ENCODE results near the gene NOSTRIN. TPM values are rescaled to one million over a fixed set of nuclear protein-coding genes. Genes with fewer than 3 reads are reported as not detected.

The NOSTRIN gene
- total RNA-seq, 6 experiments from 2014 or later: 3.6 to 20.9 (median 9.0) TPM

DNA sequence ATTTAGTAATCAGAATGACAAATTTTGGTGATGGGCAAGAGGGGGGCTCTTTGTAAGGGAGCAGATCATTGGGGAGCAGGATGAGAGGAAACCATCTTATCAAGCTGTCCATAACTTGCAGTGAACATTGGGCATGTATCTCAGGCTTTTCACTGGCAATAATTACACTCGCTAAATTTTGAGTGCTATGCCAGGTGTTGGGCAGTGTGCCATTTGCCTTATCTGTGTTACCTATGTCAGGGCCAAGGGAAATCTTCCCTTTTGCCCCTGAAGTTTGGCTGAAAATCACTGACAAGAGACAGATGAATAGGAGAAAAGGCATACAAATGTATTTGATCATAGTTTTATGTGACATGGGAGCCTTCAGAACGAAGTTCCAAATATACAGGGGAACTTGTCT is 39.0 kb downstream of the NOSTRIN start:
- peak; percentile 49 to 76 (median 59) for ATAC-seq
- no peaks in the 10 kb centered on the region for H3K9me3 ChIP-seq
- H3K27ac ChIP-seq: no peak overlapping the region
- WGBS (ENCODE audit: insufficient coverage, low coverage, low lambda C conversion rate, missing lambda C conversion rate): 40% methylated on average over 2 of the region's 2 CpGs
- TF ChIP-seq POLR2A (IDR thresholded peaks at IDR 0.05): no peak
- TF ChIP-seq, protein P1, sequence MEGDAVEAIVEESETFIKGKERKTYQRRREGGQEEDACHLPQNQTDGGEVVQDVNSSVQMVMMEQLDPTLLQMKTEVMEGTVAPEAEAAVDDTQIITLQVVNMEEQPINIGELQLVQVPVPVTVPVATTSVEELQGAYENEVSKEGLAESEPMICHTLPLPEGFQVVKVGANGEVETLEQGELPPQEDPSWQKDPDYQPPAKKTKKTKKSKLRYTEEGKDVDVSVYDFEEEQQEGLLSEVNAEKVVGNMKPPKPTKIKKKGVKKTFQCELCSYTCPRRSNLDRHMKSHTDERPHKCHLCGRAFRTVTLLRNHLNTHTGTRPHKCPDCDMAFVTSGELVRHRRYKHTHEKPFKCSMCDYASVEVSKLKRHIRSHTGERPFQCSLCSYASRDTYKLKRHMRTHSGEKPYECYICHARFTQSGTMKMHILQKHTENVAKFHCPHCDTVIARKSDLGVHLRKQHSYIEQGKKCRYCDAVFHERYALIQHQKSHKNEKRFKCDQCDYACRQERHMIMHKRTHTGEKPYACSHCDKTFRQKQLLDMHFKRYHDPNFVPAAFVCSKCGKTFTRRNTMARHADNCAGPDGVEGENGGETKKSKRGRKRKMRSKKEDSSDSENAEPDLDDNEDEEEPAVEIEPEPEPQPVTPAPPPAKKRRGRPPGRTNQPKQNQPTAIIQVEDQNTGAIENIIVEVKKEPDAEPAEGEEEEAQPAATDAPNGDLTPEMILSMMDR (IDR thresholded peaks at IDR 0.05): no peak
- H3K36me3 ChIP-seq: no peaks in the 10 kb centered on the region
- H3K4me3 ChIP-seq: no peak overlapping the region
- DNase-seq: peak in 2 of 3 donors; percentile 37 to 74
- no peaks in the 10 kb centered on the region for H3K27me3 ChIP-seq
- intact Hi-C loops (cut with DNase I): no loop called here
- peaks cover 0 to 6% (median 3%) of the 10 kb centered on the region in 4 donors for H3K4me1 ChIP-seq

DNA sequence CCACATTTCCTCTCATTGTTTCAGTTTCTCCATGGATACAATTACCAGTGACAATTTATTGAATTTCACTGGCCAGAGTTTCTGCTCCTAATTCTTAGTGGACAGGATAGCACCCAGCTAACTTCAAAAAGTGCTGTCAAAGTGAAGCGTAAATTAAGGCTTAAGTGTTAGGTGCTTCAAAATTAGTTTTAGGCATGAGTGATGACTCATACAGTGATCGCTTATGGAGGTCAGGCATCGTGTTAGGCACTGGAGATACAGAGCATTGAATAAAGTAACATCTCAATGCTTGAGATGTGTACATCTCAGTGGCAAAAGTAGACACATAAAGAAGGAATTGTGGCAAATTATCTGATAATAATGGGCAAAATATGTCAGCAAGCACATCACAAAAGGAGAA is 40.8 kb downstream of the NOSTRIN start:
- H3K27ac ChIP-seq: no peak overlapping the region
- ATAC-seq (no peak), DNase-seq (no peak)
- intact Hi-C loops (cut with DNase I): no loop called here
- WGBS (ENCODE audit: insufficient coverage, low coverage, low lambda C conversion rate, missing lambda C conversion rate): 90% methylated on average over 3 of the region's 3 CpGs
- H3K4me1 ChIP-seq: peaks cover 0 to 6% (median 3%) of the 10 kb centered on the region in 4 donors
- H3K36me3 ChIP-seq: no peaks in the 10 kb centered on the region
- H3K27me3 ChIP-seq: no peaks in the 10 kb centered on the region
- TF ChIP-seq, protein P1 (IDR thresholded peaks at IDR 0.05): no peak
- no peak for TF ChIP-seq POLR2A (IDR thresholded peaks at IDR 0.05)
- H3K9me3 ChIP-seq: no peaks in the 10 kb centered on the region
- H3K4me3 ChIP-seq: no peak overlapping the region

DNA sequence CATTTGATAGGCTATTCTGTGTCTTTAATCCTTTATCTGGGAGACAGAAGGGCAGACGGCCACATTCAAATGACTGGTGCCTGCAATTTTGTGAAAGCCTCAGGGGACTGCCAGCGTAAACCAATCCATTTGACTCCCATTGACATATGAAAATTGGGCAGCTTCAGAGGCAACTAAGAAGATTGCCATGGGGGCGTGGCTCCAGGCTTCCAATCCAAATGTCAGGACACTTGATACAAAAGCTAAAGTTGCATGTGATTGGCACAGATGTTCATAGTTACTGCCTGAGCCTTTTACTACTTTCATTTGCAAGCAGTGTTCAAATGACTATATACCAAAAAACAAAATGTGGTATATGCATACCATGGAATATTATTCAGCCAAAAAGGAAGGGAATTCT is 45.8 kb downstream of the NOSTRIN start:
- no peak overlapping the region for H3K27ac ChIP-seq
- TF ChIP-seq POLR2A (IDR thresholded peaks at IDR 0.05): no peak
- TF ChIP-seq, protein P1 (IDR thresholded peaks at IDR 0.05): no peak
- H3K9me3 ChIP-seq: no peaks in the 10 kb centered on the region
- no peak overlapping the region for H3K4me3 ChIP-seq
- intact Hi-C loops (cut with DNase I): no loop called here
- no peak for ATAC-seq
- DNase-seq: no peak
- H3K4me1 ChIP-seq: peaks cover 0 to 10% (median 0%) of the 10 kb centered on the region in 4 donors
- no peaks in the 10 kb centered on the region for H3K27me3 ChIP-seq
- no peaks in the 10 kb centered on the region for H3K36me3 ChIP-seq
- WGBS (ENCODE audit: insufficient coverage, low coverage, low lambda C conversion rate, missing lambda C conversion rate): 81% methylated on average over 3 of the region's 3 CpGs

DNA sequence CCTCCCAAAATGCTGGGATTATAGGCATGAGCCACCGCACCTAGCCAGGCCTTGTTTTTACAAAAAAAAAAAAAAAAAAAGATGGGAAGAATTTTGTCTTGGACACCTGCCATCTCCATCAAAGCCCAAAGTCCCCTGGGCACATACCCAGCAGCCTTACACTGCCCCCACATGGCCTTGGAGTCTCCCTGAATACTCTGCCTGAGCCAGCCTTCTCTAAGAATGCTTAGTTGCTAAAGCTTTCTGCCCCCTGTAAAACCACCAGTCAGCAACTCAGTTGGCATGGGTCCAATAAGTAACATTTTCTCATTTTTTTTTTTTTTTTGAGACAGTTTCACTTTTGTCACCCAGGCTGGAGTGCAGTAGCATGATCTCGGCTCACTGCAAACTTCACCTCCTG is 47.2 kb downstream of the NOSTRIN start:
- DNase-seq (peak; percentile 36 to 77 (median 71)), ATAC-seq (peak; percentile 96 to 98 (median 97))
- Histone ChIP-seq H3K9me3 (no peaks in the 10 kb centered on the region), H3K4me1 (peaks cover 0 to 10% (median 0%) of the 10 kb centered on the region in 4 donors), H3K27me3 (no peaks in the 10 kb centered on the region), H3K36me3 (no peaks in the 10 kb centered on the region), H3K27ac (no peak overlapping the region), H3K4me3 (no peak overlapping the region)
- TF ChIP-seq, protein P1 (IDR thresholded peaks at IDR 0.05): peak; percentile 36 to 64 (median 53)
- TF ChIP-seq POLR2A (IDR thresholded peaks at IDR 0.05): no peak
- WGBS (ENCODE audit: insufficient coverage, low coverage, low lambda C conversion rate, missing lambda C conversion rate): 27% methylated on average over 2 of the region's 2 CpGs
- intact Hi-C loops (cut with DNase I): no loop called here

DNA sequence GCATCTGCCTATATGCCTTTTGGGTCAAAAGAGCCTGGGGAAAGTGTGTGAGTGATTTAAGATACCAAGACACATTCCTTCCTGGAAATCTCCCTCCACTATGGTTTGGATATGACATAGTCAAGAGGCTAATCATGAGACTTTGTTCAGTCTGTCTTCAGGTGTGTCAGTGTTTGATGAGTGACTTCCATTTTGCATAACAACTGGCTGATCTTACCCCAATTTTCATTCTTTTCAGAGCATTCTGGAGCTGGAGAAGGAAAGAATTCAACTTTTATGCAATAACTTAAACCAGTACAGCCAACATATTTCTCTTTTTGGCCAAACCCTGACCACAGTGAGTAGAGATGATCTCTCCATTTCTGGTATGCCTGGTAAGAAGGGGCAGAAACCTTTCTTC is 48.4 kb downstream of the NOSTRIN start:
- DNase-seq (no peak), ATAC-seq (no peak)
- Histone ChIP-seq H3K9me3 (no peaks in the 10 kb centered on the region), H3K27ac (no peak overlapping the region), H3K36me3 (no peaks in the 10 kb centered on the region), H3K4me1 (peaks cover 0 to 10% (median 0%) of the 10 kb centered on the region in 4 donors), H3K4me3 (no peak overlapping the region), H3K27me3 (no peaks in the 10 kb centered on the region)
- TF ChIP-seq, protein P1 (IDR thresholded peaks at IDR 0.05): no peak
- TF ChIP-seq POLR2A (IDR thresholded peaks at IDR 0.05): no peak
- intact Hi-C loops (cut with DNase I): no loop called here
